Measurements from ENCODE around the gene NR1I3.
"Not testable (repeated sequence)": the region's sequence is repeated elsewhere in the genome, so short reads cannot be mapped to it uniquely, and the experiment has no call there.

NR1I3 gene

GRCh38 chr1:161260376-161261260 is 22.6 kb upstream of the NR1I3 start:
- Histone ChIP-seq H3K4me3 (ENCODE audit: low read length) (peak overlapping the region; percentile 48), H3K79me2 (ENCODE audit: low read length) (no peaks in the 10 kb centered on the region), H3K9ac (ENCODE audit: low read length) (no peak overlapping the region), H3K9me3 (ENCODE audit: insufficient read depth, low read length) (peaks cover 9% of the 10 kb centered on the region; the same call in 1 of the 2 replicates), H4K20me1 (ENCODE audit: insufficient read depth, low read length) (no peaks in the 10 kb centered on the region), H3K27ac (ENCODE audit: low read length) (no peak overlapping the region), H3K27me3 (ENCODE audit: low read depth, low read length) (peaks cover 38% of the 10 kb centered on the region), H3K4me2 (ENCODE audit: low read length) (peak overlapping the region; percentile 69), H2AFZ (ENCODE audit: low read depth, low read length) (peak overlapping the region; percentile 13; the same call in 1 of the 2 replicates), H3K4me1 (ENCODE audit: low read length) (peaks cover 20% of the 10 kb centered on the region), H3K36me3 (replicated peaks; ENCODE audit: low read depth, low read length) (no peaks in the 10 kb centered on the region)
- TF ChIP-seq CTCF (IDR thresholded peaks at IDR 0.05; ENCODE audit: low read depth, low read length): no peak

GRCh38 chr1:161259765-161260164 is 21.8 kb upstream of the NR1I3 start:
- no peak overlapping the region for H3K9ac ChIP-seq (ENCODE audit: low read length)
- H3K9me3 ChIP-seq (ENCODE audit: insufficient read depth, low read length): peaks cover 9% of the 10 kb centered on the region; the same call in 1 of the 2 replicates
- TF ChIP-seq EZH2phosphoT487 (IDR thresholded peaks at IDR 0.05; ENCODE audit: low read depth) (no peak), CTCF (IDR thresholded peaks at IDR 0.05; ENCODE audit: low read depth, low read length) (no peak)
- H4K20me1 ChIP-seq (ENCODE audit: insufficient read depth, low read length): no peaks in the 10 kb centered on the region
- H3K79me2 ChIP-seq (ENCODE audit: low read length): no peaks in the 10 kb centered on the region
- peaks cover 20% of the 10 kb centered on the region for H3K4me1 ChIP-seq (ENCODE audit: low read length)
- no peak overlapping the region for H3K4me3 ChIP-seq (ENCODE audit: low read length)
- no peak overlapping the region for H2AFZ ChIP-seq (ENCODE audit: low read depth, low read length)
- H3K36me3 ChIP-seq (replicated peaks; ENCODE audit: low read depth, low read length): no peaks in the 10 kb centered on the region
- H3K27me3 ChIP-seq (ENCODE audit: low read depth, low read length): peaks cover 31% of the 10 kb centered on the region
- no peak overlapping the region for H3K4me2 ChIP-seq (ENCODE audit: low read length)
- no peak overlapping the region for H3K27ac ChIP-seq (ENCODE audit: low read length)

- peaks cover 9% of the 10 kb centered on the region; the same call in 1 of the 2 replicates for H3K9me3 ChIP-seq (ENCODE audit: insufficient read depth, low read length)
- no peak overlapping the region for H3K4me2 ChIP-seq (ENCODE audit: low read length)
- no peak overlapping the region for H3K27ac ChIP-seq (ENCODE audit: low read length)
- peaks cover 30% of the 10 kb centered on the region for H3K27me3 ChIP-seq (ENCODE audit: low read depth, low read length)
- H3K4me1 ChIP-seq (ENCODE audit: low read length): peaks cover 20% of the 10 kb centered on the region
- TF ChIP-seq CTCF (IDR thresholded peaks at IDR 0.05; ENCODE audit: low read depth, low read length): no peak
- H4K20me1 ChIP-seq (ENCODE audit: insufficient read depth, low read length): no peaks in the 10 kb centered on the region
- no peaks in the 10 kb centered on the region for H3K79me2 ChIP-seq (ENCODE audit: low read length)
- H3K4me3 ChIP-seq (ENCODE audit: low read length): no peak overlapping the region
- no peaks in the 10 kb centered on the region for H3K36me3 ChIP-seq (replicated peaks; ENCODE audit: low read depth, low read length)
- H2AFZ ChIP-seq (ENCODE audit: low read depth, low read length): no peak overlapping the region
- no peak overlapping the region for H3K9ac ChIP-seq (ENCODE audit: low read length)
Measured at GRCh38 chr1:161259345-161259702, 21.3 kb upstream of the NR1I3 start.

GRCh38 chr1:161258439-161259344 is 20.7 kb upstream of the NR1I3 start, which contains the start of gene PCP4L1:
Gene PCP4L1, plus strand, starts transcription at chr1:161258745. Its CDS starts 230 bp downstream, at chr1:161258975.
- H3K4me1 ChIP-seq (ENCODE audit: low read length): peaks cover 20% of the 10 kb centered on the region
- H3K4me2 ChIP-seq (ENCODE audit: low read length): no peak within 1 kb of the TSS
- no peak within 1 kb of the TSS for H3K4me3 ChIP-seq (ENCODE audit: low read length)
- TF ChIP-seq CTCF (IDR thresholded peaks at IDR 0.05; ENCODE audit: low read depth, low read length): no peak
- TF ChIP-seq EZH2phosphoT487 (IDR thresholded peaks at IDR 0.05; ENCODE audit: low read depth): no peak
- no peaks in the 10 kb centered on the region for H3K36me3 ChIP-seq (replicated peaks; ENCODE audit: low read depth, low read length)
- H3K79me2 ChIP-seq (ENCODE audit: low read length): no peaks in the 10 kb centered on the region
- H4K20me1 ChIP-seq (ENCODE audit: insufficient read depth, low read length): no peaks in the 10 kb centered on the region
- peaks cover 9% of the 10 kb centered on the region; the same call in 1 of the 2 replicates for H3K9me3 ChIP-seq (ENCODE audit: insufficient read depth, low read length)
- peaks cover 30% of the 10 kb centered on the region for H3K27me3 ChIP-seq (ENCODE audit: low read depth, low read length)
- no peak within 1 kb of the TSS for H3K9ac ChIP-seq (ENCODE audit: low read length)
- H3K27ac ChIP-seq (ENCODE audit: low read length): no peak within 1 kb of the TSS
- H2AFZ ChIP-seq (ENCODE audit: low read depth, low read length): no peak within 1 kb of the TSS

- not testable (repeated sequence) for H3K27ac ChIP-seq (ENCODE audit: low read length); H3K9ac ChIP-seq (ENCODE audit: low read length); H3K4me3 ChIP-seq (ENCODE audit: low read length); H3K79me2 ChIP-seq (ENCODE audit: low read length); H4K20me1 ChIP-seq (ENCODE audit: insufficient read depth, low read length); H3K4me2 ChIP-seq (ENCODE audit: low read length); H2AFZ ChIP-seq (ENCODE audit: low read depth, low read length); H3K36me3 ChIP-seq (replicated peaks; ENCODE audit: low read depth, low read length); H3K9me3 ChIP-seq (ENCODE audit: insufficient read depth, low read length)
- peaks cover 28% of the 10 kb centered on the region for H3K27me3 ChIP-seq (ENCODE audit: low read depth, low read length)
- peaks cover 20% of the 10 kb centered on the region for H3K4me1 ChIP-seq (ENCODE audit: low read length)
Measured at GRCh38 chr1:161257109-161257508, 19.1 kb upstream of the NR1I3 start.

Data from OCI-LY3 (cell line).